GM18526 (cell line): ENCODE measurements around the gene SEL1L3.

ENCODE experiments used
- POLR2A ChIP-seq: IDR thresholded peaks from 3 replicates; pipeline ENCODE4 v1.6.1; 2011; ENCODE audit not compliant: insufficient read length; ENCODE audit errors: extremely low read depth

SEL1L3 gene

GRCh38 chr4:25883565-25883964 lies 20.8 kb upstream of the SEL1L3 start:
- TF ChIP-seq POLR2A, result no peak

GRCh38 chr4:25882226-25882625 lies 19.4 kb upstream of the SEL1L3 start:
- TF ChIP-seq POLR2A, result no peak

- TF ChIP-seq POLR2A, result no peak
Measured at GRCh38 chr4:25881193-25881592, 18.4 kb upstream of the SEL1L3 start.

- TF ChIP-seq POLR2A, result no peak
Measured at GRCh38 chr4:25879991-25880651, 17.3 kb upstream of the SEL1L3 start.

- no peak for TF ChIP-seq POLR2A
Measured at GRCh38 chr4:25879587-25879986, 16.8 kb upstream of the SEL1L3 start.

GRCh38 chr4:25879091-25879584 lies 16.4 kb upstream of the SEL1L3 start:
- TF ChIP-seq POLR2A, result no peak

GRCh38 chr4:25878676-25879075 lies 15.9 kb upstream of the SEL1L3 start:
- no peak for TF ChIP-seq POLR2A

GRCh38 chr4:25875281-25875745 lies 12.5 kb upstream of the SEL1L3 start:
- TF ChIP-seq POLR2A, result no peak

GRCh38 chr4:25874655-25875054 lies 11.9 kb upstream of the SEL1L3 start:
- TF ChIP-seq POLR2A, result no peak

GRCh38 chr4:25873632-25874129 lies 10.9 kb upstream of the SEL1L3 start:
- TF ChIP-seq POLR2A, result no peak

GRCh38 chr4:25872851-25873631 lies 10.3 kb upstream of the SEL1L3 start:
- TF ChIP-seq POLR2A, result no peak

- TF ChIP-seq POLR2A, result no peak
Measured at GRCh38 chr4:25870081-25870480, 7.3 kb upstream of the SEL1L3 start.

GRCh38 chr4:25867781-25868294 lies 5.0 kb upstream of the SEL1L3 start:
- no peak for TF ChIP-seq POLR2A

GRCh38 chr4:25865586-25865985 lies 2.8 kb upstream of the SEL1L3 start:
- TF ChIP-seq POLR2A, result no peak

GRCh38 chr4:25863831-25864418 lies 1.1 kb upstream of the SEL1L3 start:
- TF ChIP-seq POLR2A, result no peak

GRCh38 chr4:25863347-25863784 lies 578 bp upstream of the SEL1L3 start:
- TF ChIP-seq POLR2A, result no peak

GRCh38 chr4:25861951-25862410 lies 807 bp downstream of the SEL1L3 start:
- TF ChIP-seq POLR2A, result no peak
